ENCODE results near the gene SEMA5B.

Gene SEMA5B

GRCh38 chr3:122973893-122974615, 53.5 kb downstream of the SEMA5B start:
- DNase-seq (ENCODE audit: low spot score) = no peak

- no peak for DNase-seq (ENCODE audit: low spot score)
Measured at GRCh38 chr3:122972141-122972540, 55.4 kb downstream of the SEMA5B start.

DNA sequence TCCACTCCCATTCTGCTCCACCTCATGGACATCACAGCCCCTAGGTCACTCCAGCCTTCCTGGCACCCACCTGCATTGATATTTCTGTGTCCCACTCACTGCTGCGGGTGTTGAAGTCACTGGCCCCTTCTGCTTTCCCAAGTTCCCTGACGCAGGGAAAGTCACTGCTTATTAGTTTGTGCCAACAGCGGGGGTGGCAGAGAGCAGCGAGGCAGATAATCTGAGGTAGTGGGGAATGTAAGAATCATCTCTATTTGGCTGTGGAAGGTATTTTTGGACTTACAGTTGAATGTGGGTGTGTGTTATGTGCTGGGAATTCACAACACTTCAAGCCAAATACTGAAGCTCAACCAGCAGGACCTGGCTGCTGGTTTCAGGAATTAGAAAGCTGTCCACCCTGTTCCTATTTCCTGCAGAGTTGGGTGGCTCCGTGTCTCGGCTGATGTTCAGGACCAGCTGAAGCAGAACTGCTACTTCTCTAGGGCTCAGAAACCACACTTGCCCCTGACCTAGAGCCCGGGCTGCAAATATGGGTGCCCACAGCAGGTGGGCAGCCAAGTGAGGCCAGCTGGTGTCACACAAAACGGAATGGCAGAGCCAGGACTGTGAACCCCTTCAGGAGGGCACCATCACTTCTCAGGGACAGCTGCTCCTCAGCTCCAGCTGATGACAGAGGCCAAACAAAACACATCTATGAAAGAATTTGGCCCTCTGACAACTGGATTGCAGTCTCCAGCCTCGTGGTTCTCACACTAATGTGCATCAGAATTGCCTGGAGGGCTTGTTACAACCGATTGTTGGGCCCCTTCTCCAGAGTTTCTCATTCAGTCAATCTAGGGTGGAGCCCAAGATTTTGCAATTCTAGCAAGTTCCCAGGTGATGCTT, 57.7 kb downstream of the SEMA5B start:
- DNase-seq (ENCODE audit: low spot score) = no peak

DNA sequence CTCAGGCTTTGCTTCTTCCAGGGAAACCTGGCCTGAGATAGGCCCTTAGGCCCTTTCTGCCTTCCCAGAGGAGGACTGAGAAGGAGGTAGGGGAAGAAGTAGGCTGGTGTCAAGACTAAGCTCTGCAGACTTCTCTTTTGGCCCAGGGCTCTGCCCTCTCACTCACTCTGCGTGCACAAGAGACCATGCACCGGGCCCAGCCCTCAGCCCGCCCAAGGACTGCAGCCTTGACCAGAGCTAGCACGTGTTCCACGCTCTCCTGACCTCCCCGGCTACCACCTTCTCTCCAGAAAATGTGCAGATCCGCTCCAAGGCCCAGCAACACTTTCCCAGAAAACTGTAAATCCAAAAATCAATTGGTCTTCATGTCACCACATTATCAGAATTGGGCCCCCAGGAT, 59.8 kb downstream of the SEMA5B start:
- DNase-seq (ENCODE audit: low spot score) = no peak

DNA sequence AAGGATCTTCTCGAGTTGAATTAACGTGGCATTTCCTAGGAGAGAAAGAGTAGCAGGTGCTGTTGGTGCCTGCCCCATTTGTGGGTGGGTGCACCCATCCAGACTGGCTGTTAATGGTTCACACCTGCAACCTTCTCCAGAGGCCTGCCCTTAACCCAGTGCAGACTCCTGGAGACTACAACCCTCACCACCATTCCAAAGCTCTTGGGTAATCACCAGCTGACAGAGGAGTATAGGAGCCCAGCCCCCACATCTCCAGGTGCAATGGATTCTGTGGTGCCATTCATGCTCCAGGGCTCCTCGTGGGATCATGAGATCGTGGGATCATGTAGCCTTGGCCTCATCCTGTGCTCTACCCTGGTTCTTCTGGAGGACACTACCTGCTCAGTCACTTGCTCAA, 60.2 kb downstream of the SEMA5B start:
- DNase-seq (ENCODE audit: low spot score) = no peak

GRCh38 chr3:122966045-122966444, 61.5 kb downstream of the SEMA5B start:
- no peak for DNase-seq (ENCODE audit: low spot score)

DNA sequence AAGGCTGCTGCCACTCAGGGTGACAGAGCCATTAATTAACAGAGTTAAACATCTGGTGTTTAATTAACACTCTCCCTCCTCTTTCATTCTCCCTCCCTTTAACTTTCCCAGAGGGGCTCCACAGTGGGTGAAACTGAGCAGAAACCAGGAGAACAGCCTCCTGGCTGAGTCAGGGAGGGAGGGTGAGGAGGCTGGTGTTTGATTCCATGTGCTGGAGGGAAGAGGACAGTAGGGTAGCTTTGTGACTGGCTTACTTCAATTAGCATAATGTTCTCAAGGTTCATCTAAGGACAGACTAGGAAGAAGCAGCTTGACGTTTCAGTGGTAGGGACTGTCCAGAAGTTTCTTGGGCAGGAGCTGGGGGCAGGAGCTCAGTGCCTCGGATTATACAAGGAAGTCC, 62.8 kb downstream of the SEMA5B start:
- no peak for DNase-seq (ENCODE audit: low spot score)

GRCh38 chr3:122962149-122962548, 65.4 kb downstream of the SEMA5B start:
- DNase-seq (ENCODE audit: low spot score) = no peak

- DNase-seq (ENCODE audit: low spot score) = no peak
Measured at GRCh38 chr3:122961146-122961545, 66.4 kb downstream of the SEMA5B start.

GRCh38 chr3:122960652-122961051, 66.9 kb downstream of the SEMA5B start:
- no peak for DNase-seq (ENCODE audit: low spot score)

DNA sequence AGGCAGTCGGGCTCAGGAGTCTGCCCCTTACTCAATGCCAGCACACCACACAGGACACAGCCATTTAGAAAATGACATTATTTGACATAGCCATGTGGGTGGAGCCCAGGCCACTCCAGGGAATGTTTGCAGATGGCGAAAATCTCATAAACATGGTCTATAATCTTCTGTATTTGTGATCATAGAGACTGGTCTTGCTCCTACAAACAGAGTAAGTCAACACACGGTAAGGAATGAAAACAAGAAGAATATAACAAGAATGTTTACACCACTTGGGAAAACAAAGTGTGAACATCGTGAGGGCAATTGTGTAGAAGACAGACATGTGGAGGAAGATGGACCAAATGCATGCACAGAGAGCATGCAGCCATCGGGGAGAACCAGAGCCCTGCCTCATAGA, 68.2 kb downstream of the SEMA5B start:
- no peak for DNase-seq (ENCODE audit: low spot score)

GRCh38 chr3:122957707-122958689, 69.6 kb downstream of the SEMA5B start:
- DNase-seq (ENCODE audit: low spot score) = no peak

GRCh38 chr3:122956693-122957455, 70.7 kb downstream of the SEMA5B start:
- no peak for DNase-seq (ENCODE audit: low spot score)

DNA sequence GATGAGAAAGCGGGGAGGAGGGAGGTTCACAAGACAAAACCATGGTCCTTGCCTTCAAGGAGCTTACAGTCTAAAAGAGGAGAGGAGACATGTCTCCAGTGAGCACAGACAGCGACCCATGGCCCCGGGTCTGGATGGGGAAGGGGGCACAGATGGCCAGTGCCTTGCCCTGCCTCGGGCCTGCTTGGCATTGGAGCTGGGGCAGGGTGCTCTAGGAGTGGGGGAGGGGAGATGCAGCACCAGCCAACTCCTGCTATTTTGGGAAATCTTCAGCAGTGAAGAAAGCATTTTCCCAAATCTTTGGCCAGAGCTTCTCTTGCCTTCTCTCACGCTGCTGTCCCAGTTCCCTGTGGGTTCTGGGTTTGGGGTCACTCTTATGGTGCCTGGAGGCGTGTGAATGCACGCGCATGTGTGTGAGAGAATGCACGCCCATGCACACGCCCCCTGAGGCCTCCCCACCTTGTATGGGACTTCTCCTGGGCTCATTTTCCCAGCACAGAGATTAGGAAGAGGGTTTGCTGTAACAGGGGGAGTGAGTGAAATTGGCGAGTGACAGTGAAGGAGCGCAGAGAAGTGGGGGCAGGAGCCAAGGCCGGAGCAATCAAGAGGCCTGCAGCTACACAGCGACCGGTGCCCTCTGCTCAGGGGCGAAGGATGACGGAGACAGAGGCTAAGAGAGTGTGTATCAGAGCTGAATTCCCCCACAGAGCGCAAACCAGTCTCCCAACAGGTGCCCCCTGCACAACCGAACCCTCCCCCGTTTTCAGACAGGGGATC, 71.5 kb downstream of the SEMA5B start:
- no peak for DNase-seq (ENCODE audit: low spot score)

GRCh38 chr3:122952520-122952919, 75.0 kb downstream of the SEMA5B start:
- no peak for DNase-seq (ENCODE audit: low spot score)

DNA sequence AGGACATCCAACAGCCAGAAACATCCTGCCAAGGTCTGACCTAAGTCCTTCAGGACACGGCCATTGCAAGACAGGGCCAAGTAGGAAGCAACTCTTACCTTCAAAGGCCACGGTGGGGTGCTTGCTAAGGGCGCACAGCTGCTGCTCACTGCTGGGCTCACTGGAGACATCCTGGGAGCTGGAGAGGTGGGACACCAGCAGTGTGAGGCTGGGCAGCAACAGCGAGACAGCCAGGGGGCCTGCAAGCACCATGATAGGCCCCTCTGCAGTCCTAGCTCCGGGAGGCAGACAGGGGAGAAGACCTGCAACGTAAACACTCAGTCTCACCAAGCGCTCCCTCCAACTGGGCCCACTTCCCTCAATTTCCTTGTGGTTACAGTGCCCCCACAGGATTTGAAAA, 79.2 kb downstream of the SEMA5B start:
- no peak for DNase-seq (ENCODE audit: low spot score)

- DNase-seq (ENCODE audit: low spot score) = no peak
Measured at GRCh38 chr3:122947738-122948137, 79.8 kb downstream of the SEMA5B start.

GRCh38 chr3:122947196-122947595, 80.4 kb downstream of the SEMA5B start:
- no peak for DNase-seq (ENCODE audit: low spot score)

DNA sequence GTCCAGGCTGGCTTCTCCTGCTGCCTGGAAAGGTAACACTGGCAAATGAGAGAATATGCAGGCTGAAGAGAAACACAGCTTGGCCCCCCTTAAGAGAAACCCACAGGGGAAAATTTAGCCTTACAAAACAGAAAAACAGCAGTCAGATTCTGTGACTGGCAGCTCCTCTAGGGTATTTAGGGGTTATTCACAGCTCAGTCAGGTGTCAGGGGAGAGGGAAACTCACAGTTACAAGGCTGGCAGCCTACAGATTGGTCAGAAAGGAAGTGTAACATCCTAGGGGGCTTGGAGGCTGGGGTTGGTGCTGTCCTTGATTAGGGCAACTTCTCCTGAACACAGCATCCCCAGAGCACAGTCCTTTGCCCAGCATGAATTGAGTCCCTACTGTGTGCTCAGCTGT, 81.4 kb downstream of the SEMA5B start:
- DNase-seq (ENCODE audit: low spot score) = no peak

DNA sequence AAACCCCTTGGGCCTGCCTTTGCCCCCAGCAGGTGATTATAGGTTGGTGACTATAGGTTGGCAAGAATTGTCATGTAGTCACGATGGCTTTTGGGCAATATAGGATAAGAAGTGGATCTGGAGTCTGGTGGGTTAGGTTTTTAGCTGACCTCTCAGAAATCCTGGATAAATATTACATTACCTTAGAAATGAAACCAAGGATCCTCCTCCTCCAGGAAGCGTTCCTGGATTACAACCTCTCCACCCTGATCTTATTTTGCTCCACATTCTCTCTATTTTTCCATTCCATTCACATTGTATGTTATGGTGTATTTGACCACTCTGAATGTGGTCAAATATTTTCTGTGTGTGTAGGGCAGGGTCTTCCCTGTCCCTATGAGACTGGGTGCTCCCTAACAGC, 82.3 kb downstream of the SEMA5B start:
- no peak for DNase-seq (ENCODE audit: low spot score)

Measured in HuH-7.5 (cell line).